CD14-positive monocyte (primary cell): ENCODE results near the gene RYR2. TPM values are rescaled to one million over a fixed set of nuclear protein-coding genes. Genes with fewer than 3 reads are reported as not detected.

Source experiments
- DNase-seq, 3 donors: peaks; one replicate each; pipeline ENCODE4 v3.0.0-alpha.2; 2011 to 2022
- H2AFZ ChIP-seq: 2 replicates; pipeline ENCODE4 v1.6.0; 2012; ENCODE audit warnings: mild to moderate bottlenecking, low read depth, low read length, inconsistent platforms; ENCODE audit not compliant: insufficient read depth, poor library complexity, severe bottlenecking
- H3K27ac ChIP-seq, 2 donors: 1 replicate in 1 of 2; 2 replicates in 1 of 2; pipeline ENCODE4 v1.5.1; 2012 to 2013; ENCODE audit warnings: low read length in 2 of 2, control low read depth in 1 of 2, inconsistent platforms in 1 of 2, low read depth in 1 of 2, mild to moderate bottlenecking in 1 of 2
- H3K27me3 ChIP-seq, 2 donors: one replicate each; pipeline versions ENCODE4 v1.6.0 to v1.6.1; 2011 to 2013; ENCODE audit warnings: low read length in 2 of 2; ENCODE audit not compliant: control insufficient read depth in 2 of 2, insufficient read depth in 2 of 2
- H3K36me3 ChIP-seq, 2 donors: replicated peaks in 1 of 2; 1 replicate in 1 of 2; 2 replicates in 1 of 2; pipeline versions ENCODE4 v1.5.1 to v1.6.1; 2012 to 2013; ENCODE audit warnings: low read length in 2 of 2, control low read depth in 1 of 2, inconsistent platforms in 1 of 2, mild to moderate bottlenecking in 1 of 2; ENCODE audit not compliant: insufficient read depth in 2 of 2, control insufficient read depth in 1 of 2
- H3K4me1 ChIP-seq, 2 donors: 1 replicate in 1 of 2; 2 replicates in 1 of 2; pipeline versions ENCODE4 v1.5.1 to v1.6.1; 2012 to 2013; ENCODE audit warnings: low read length in 2 of 2, control low read depth in 1 of 2, inconsistent platforms in 1 of 2, mild to moderate bottlenecking in 1 of 2, moderate library complexity in 1 of 2; ENCODE audit not compliant: insufficient read depth in 2 of 2, control insufficient read depth in 1 of 2
- H3K4me2 ChIP-seq: replicated peaks from 2 replicates; pipeline ENCODE3; 2012; ENCODE audit warnings: low read length, moderate library complexity, mild to moderate bottlenecking; ENCODE audit not compliant: poor library complexity, severe bottlenecking; ENCODE audit errors: extremely low read depth
- H3K4me3 ChIP-seq, 3 experiments: fragments of 200-600 bp in 1 of 3; sonication (generic) in 1 of 3; replicated peaks in 1 of 3; 1 replicate in 2 of 3; 2 replicates in 1 of 3; pipeline ENCODE4 v1.5.1; 2011 to 2013; ENCODE audit warnings: low read length in 3 of 3, mild to moderate bottlenecking in 3 of 3, control low read depth in 2 of 3, low read depth in 2 of 3, inconsistent platforms in 1 of 3, moderate library complexity in 1 of 3
- H3K79me2 ChIP-seq: 2 replicates; pipeline ENCODE4 v1.6.0; 2012; ENCODE audit warnings: mild to moderate bottlenecking, control low read depth, inconsistent platforms, low read length, moderate library complexity; ENCODE audit not compliant: insufficient read depth
- H3K9ac ChIP-seq: 2 replicates; pipeline ENCODE4 v1.6.0; 2017; ENCODE audit warnings: low read length, mild to moderate bottlenecking; ENCODE audit not compliant: insufficient read depth, poor library complexity, severe bottlenecking
- H3K9me3 ChIP-seq, 2 donors: replicated peaks in 1 of 2; 1 replicate in 1 of 2; 2 replicates in 1 of 2; pipeline versions ENCODE4 v1.5.1 to v1.6.1; 2012 to 2013; ENCODE audit warnings: low read length in 2 of 2, control low read depth in 1 of 2; ENCODE audit not compliant: control insufficient read depth in 1 of 2, insufficient read depth in 1 of 2
- H4K20me1 ChIP-seq: 2 replicates; pipeline ENCODE4 v1.6.0; 2012; ENCODE audit warnings: mild to moderate bottlenecking, low read length, control low read depth, moderate library complexity; ENCODE audit not compliant: insufficient read depth
- H3K27ac Mint-ChIP-seq, 7 donors: one replicate each; pipeline ENCODE4 v1.8.0; 2020; ENCODE audit warnings: mild to moderate bottlenecking in 7 of 7, mixed read lengths in 7 of 7, moderate library complexity in 6 of 7, inconsistent platforms in 2 of 7
- H3K27me3 Mint-ChIP-seq, 3 donors: one replicate each; pipeline ENCODE4 v1.8.0; 2021 to 2022; ENCODE audit warnings: low read depth in 3 of 3, mild to moderate bottlenecking in 3 of 3, mixed read lengths in 3 of 3, moderate library complexity in 3 of 3, inconsistent platforms in 1 of 3
- H3K36me3 Mint-ChIP-seq, 2 donors: one replicate each; pipeline ENCODE4 v1.8.0; 2020; ENCODE audit warnings: mixed read lengths in 2 of 2, inconsistent platforms in 1 of 2, mild to moderate bottlenecking in 1 of 2
- H3K4me1 Mint-ChIP-seq: one replicate; pipeline ENCODE4 v1.8.0; 2020; ENCODE audit warnings: mild to moderate bottlenecking, mixed read lengths
- H3K4me3 Mint-ChIP-seq, 2 donors: one replicate each; pipeline ENCODE4 v1.8.0; 2020; ENCODE audit warnings: mild to moderate bottlenecking in 2 of 2, mixed read lengths in 2 of 2, moderate library complexity in 1 of 2
- H3K9me3 Mint-ChIP-seq, 7 donors: one replicate each; pipeline ENCODE4 v1.8.0; 2020 to 2022; ENCODE audit warnings: mixed read lengths in 7 of 7, mild to moderate bottlenecking in 6 of 7, moderate library complexity in 6 of 7, inconsistent platforms in 2 of 7
- CTCF ChIP-seq: fragments of 200-600 bp; IDR thresholded peaks from one replicate; pipeline ENCODE4 v1.8.0; 2022; ENCODE audit warnings: antibody characterized with exemption, mild to moderate bottlenecking
- WGBS: methylation state at CpG from one replicate; pipeline ENCODE4 v1.1.5; 2013; ENCODE audit warnings: missing lambda C conversion rate; ENCODE audit not compliant: insufficient coverage; 5-methylcytosine and 5-hydroxymethylcytosine counted together
- intact Hi-C, 2 donors: fragments of 100-400 bp; cut with micrococcal nuclease; formaldehyde crosslinking; loops; one replicate each; pipeline versions ENCODE4 v1.15.0 to v1.15.1; 2023
- polyA plus RNA-seq, 3 donors: library from polyadenylated mRNA; depleted of rRNA in 1 of 3; unstranded in 2 of 3; stranded (reverse) in 1 of 3; fragments of 300-500 nt in 2 of 3; fragments of >200 nt in 1 of 3; fragmentation: Illumina TruSeq in 2 of 3; gene quantifications; 1 replicate in 2 of 3; 2 replicates in 1 of 3; pipeline ENCODE4 v1.2.3, GENCODE V29; 2012 to 2021

RYR2 gene
- polyA plus RNA-seq, 3 donors, result not detected

GRCh38 chr1:237751090-237751489, 709.1 kb downstream of the RYR2 start:
- Histone ChIP-seq H3K4me1 (no peaks in the 10 kb centered on the region), H3K9me3 (peaks cover 0 to 4% of the 10 kb centered on the region in 2 donors), H3K9ac (no peak overlapping the region), H3K27me3 (no peaks in the 10 kb centered on the region), H2AFZ (no peak overlapping the region), H3K4me3 (no peak overlapping the region), H3K36me3 (no peaks in the 10 kb centered on the region), H4K20me1 (no peaks in the 10 kb centered on the region), H3K4me2 (no peak overlapping the region), H3K79me2 (no peaks in the 10 kb centered on the region), H3K27ac (no peak overlapping the region)
- Mint-ChIP-seq H3K4me1 (no peaks in the 10 kb centered on the region), H3K27me3 (no peaks in the 10 kb centered on the region), H3K27ac (no peak overlapping the region), H3K9me3 (no peaks in the 10 kb centered on the region), H3K4me3 (no peak overlapping the region), H3K36me3 (no peaks in the 10 kb centered on the region)
- no peak for TF ChIP-seq CTCF
- intact Hi-C loops, result no loop called here
- DNase-seq, result no peak
- no CpG with 5 or more reads among the region's 2 CpGs for WGBS

GRCh38 chr1:237754627-237755026, 712.6 kb downstream of the RYR2 start:
- DNase-seq, result no peak
- no peak overlapping the region for H3K27ac Mint-ChIP-seq
- H3K4me1 Mint-ChIP-seq, result no peaks in the 10 kb centered on the region
- intact Hi-C loops, result no loop called here
- Histone ChIP-seq H3K27ac (no peak overlapping the region), H3K36me3 (no peaks in the 10 kb centered on the region), H3K4me1 (no peaks in the 10 kb centered on the region), H3K9ac (no peak overlapping the region), H3K9me3 (peaks cover 0 to 6% of the 10 kb centered on the region in 2 donors), H3K27me3 (no peaks in the 10 kb centered on the region), H3K4me2 (no peak overlapping the region), H3K79me2 (no peaks in the 10 kb centered on the region), H2AFZ (no peak overlapping the region), H4K20me1 (no peaks in the 10 kb centered on the region), H3K4me3 (no peak overlapping the region)
- TF ChIP-seq CTCF, result no peak
- no peak overlapping the region for H3K4me3 Mint-ChIP-seq
- H3K27me3 Mint-ChIP-seq, result no peaks in the 10 kb centered on the region
- WGBS, result 100% methylated on average over 1 of the region's 3 CpGs
- peaks cover 0 to 3% (median 0%) of the 10 kb centered on the region in 7 donors for H3K9me3 Mint-ChIP-seq
- no peaks in the 10 kb centered on the region for H3K36me3 Mint-ChIP-seq
